ENCODE measurements around the gene TPP2.

DNA sequence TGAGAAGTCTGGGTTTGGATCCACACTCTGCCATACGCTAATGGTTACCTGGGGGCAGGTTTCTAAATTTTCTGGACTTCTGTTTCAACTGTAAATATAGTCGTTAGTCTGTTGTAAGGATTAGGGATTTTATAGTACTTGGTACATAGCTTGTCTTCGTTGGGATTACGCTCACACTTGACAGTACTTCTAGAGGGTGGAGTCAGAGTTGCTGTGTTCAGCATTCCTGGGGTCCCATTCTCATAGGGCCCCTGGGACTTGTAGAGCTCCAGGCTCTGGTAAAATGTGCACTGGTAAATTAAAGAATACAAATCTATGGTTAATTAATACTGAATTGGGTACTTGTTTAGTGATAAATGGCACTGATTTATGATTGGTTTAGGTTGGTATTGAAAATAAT is 45.2 kb downstream of the TPP2 start:
- no peak for TF ChIP-seq POLR2A (IDR thresholded peaks at IDR 0.05; ENCODE audit: low read length)
- no peak for TF ChIP-seq GATA1 (IDR thresholded peaks at IDR 0.05; ENCODE audit: low read depth, low read length)

All from erythroblast (primary cell).